Trophoblast cell (in vitro differentiated cells and primary cell): ENCODE data around the gene MRPL45.
A peak's percentile ranks its signal among the peaks of the same experiment; 100 is the strongest.

Experiments
- DNase-seq, 2 donors: peaks; one replicate each; pipeline ENCODE4 v3.0.0-alpha.2; 2016
- H2AFZ ChIP-seq: 2 replicates; pipeline ENCODE4 v1.6.1; 2013; ENCODE audit warnings: low read length, moderate library complexity, mild to moderate bottlenecking; ENCODE audit not compliant: insufficient read depth, poor library complexity
- H2AK5ac ChIP-seq: 2 replicates; pipeline ENCODE4 v1.6.1; 2013; ENCODE audit warnings: mild to moderate bottlenecking, low read length
- H2BK120ac ChIP-seq: 2 replicates; pipeline ENCODE4 v1.6.1; 2013; ENCODE audit warnings: low read length, mild to moderate bottlenecking, moderate library complexity; ENCODE audit not compliant: insufficient read depth, poor library complexity
- H2BK12ac ChIP-seq: 2 replicates; pipeline ENCODE4 v1.6.1; 2013; ENCODE audit warnings: mild to moderate bottlenecking, low read length, moderate library complexity
- H2BK5ac ChIP-seq: 2 replicates; pipeline ENCODE4 v1.6.1; 2013; ENCODE audit warnings: low read length, low read depth, moderate library complexity, mild to moderate bottlenecking; ENCODE audit not compliant: poor library complexity
- H3K14ac ChIP-seq: 2 replicates; pipeline ENCODE4 v1.6.1; 2013; ENCODE audit warnings: mild to moderate bottlenecking, low read length
- H3K18ac ChIP-seq: 2 replicates; pipeline ENCODE4 v1.6.1; 2013; ENCODE audit warnings: mild to moderate bottlenecking, low read length
- H3K23ac ChIP-seq: 2 replicates; pipeline ENCODE4 v1.6.1; 2013; ENCODE audit warnings: low read length
- H3K27ac ChIP-seq: 2 replicates; pipeline ENCODE4 v1.5.1; 2013; ENCODE audit warnings: low read depth, mild to moderate bottlenecking, inconsistent platforms, low read length, moderate library complexity
- H3K27me3 ChIP-seq: 2 replicates; pipeline ENCODE4 v1.6.1; 2013; ENCODE audit warnings: inconsistent platforms, mild to moderate bottlenecking, low read length, moderate library complexity; ENCODE audit not compliant: insufficient read depth
- H3K36me3 ChIP-seq, 2 experiments: 1 replicate in 1 of 2; 2 replicates in 1 of 2; pipeline ENCODE4 v1.6.1; 2013; ENCODE audit warnings: low read length in 2 of 2, mild to moderate bottlenecking in 2 of 2, moderate library complexity in 1 of 2; ENCODE audit not compliant: insufficient read depth in 2 of 2, control insufficient read depth in 1 of 2
- H3K4ac ChIP-seq: 2 replicates; pipeline ENCODE4 v1.6.1; 2013; ENCODE audit warnings: low read depth, mild to moderate bottlenecking, low read length, moderate library complexity
- H3K4me1 ChIP-seq, 2 experiments: 1 replicate in 1 of 2; 2 replicates in 1 of 2; pipeline ENCODE4 v1.6.1; 2013; ENCODE audit warnings: low read length in 2 of 2, mild to moderate bottlenecking in 2 of 2, moderate library complexity in 1 of 2; ENCODE audit not compliant: insufficient read depth in 2 of 2, control insufficient read depth in 1 of 2
- H3K4me2 ChIP-seq: 2 replicates; pipeline ENCODE4 v1.6.1; 2013; ENCODE audit warnings: inconsistent platforms, mild to moderate bottlenecking, low read length, moderate library complexity
- H3K4me3 ChIP-seq: 2 replicates; pipeline ENCODE4 v1.5.1; 2013; ENCODE audit warnings: mild to moderate bottlenecking, low read depth, low read length, inconsistent platforms
- H3K79me1 ChIP-seq: one replicate; pipeline ENCODE4 v1.6.1; 2013; ENCODE audit warnings: low read length
- H3K79me2 ChIP-seq: 2 replicates; pipeline ENCODE4 v1.6.1; 2013; ENCODE audit warnings: low read length, mild to moderate bottlenecking; ENCODE audit not compliant: control insufficient read depth, insufficient read depth, poor library complexity
- H3K9ac ChIP-seq: 2 replicates; pipeline ENCODE4 v1.6.1; 2013; ENCODE audit warnings: mild to moderate bottlenecking, low read length
- H3K9me3 ChIP-seq: 2 replicates; pipeline ENCODE4 v1.6.1; 2013; ENCODE audit warnings: low read depth, mild to moderate bottlenecking, control low read depth, inconsistent platforms, low read length; ENCODE audit not compliant: insufficient read depth
- H4K12ac ChIP-seq: 2 replicates; pipeline ENCODE4 v1.6.1; 2013; ENCODE audit warnings: low read depth, mild to moderate bottlenecking, low read length, moderate library complexity
- H4K8ac ChIP-seq: 2 replicates; pipeline ENCODE4 v1.6.1; 2013; ENCODE audit warnings: low read depth, mild to moderate bottlenecking, low read length, moderate library complexity
- H4K91ac ChIP-seq: one replicate; pipeline ENCODE4 v1.6.1; 2013; ENCODE audit warnings: low read depth, mild to moderate bottlenecking, low read length, moderate library complexity
- WGBS: extraction: QIAGEN DNeasy Blood & Tissue Kit; methylation state at CpG from one replicate; pipeline ENCODE4 v1.1.7; 2013; ENCODE audit warnings: missing lambda C conversion rate; ENCODE audit not compliant: insufficient read length, insufficient coverage; ENCODE audit errors: extremely low coverage; 5-methylcytosine and 5-hydroxymethylcytosine counted together

MRPL45 gene

GRCh38 chr17:38332735-38333134 lies 35.8 kb downstream of the MRPL45 start:
- WGBS = no CpG with 5 or more reads among the region's 7 CpGs
- no peak overlapping the region for H3K14ac ChIP-seq
- no peak for DNase-seq
- no peak overlapping the region for H3K18ac ChIP-seq
- peaks cover 2% of the 10 kb centered on the region for H3K9me3 ChIP-seq
- no peak overlapping the region for H4K8ac ChIP-seq
- H3K23ac ChIP-seq = no peak overlapping the region
- no peak overlapping the region for H2BK12ac ChIP-seq
- no peak overlapping the region for H2AK5ac ChIP-seq
- no peak overlapping the region for H3K9ac ChIP-seq
- H3K79me1 ChIP-seq = no peaks in the 10 kb centered on the region
- H2BK120ac ChIP-seq = no peak overlapping the region
- no peak overlapping the region for H2BK5ac ChIP-seq
- no peak overlapping the region for H4K91ac ChIP-seq
- no peak overlapping the region for H2AFZ ChIP-seq
- H3K4me2 ChIP-seq = no peak overlapping the region
- H3K79me2 ChIP-seq = no peaks in the 10 kb centered on the region
- H3K27me3 ChIP-seq = no peaks in the 10 kb centered on the region
- H3K4ac ChIP-seq = no peak overlapping the region
- no peak overlapping the region for H3K4me3 ChIP-seq
- H3K36me3 ChIP-seq = no peaks in the 10 kb centered on the region
- no peak overlapping the region for H3K27ac ChIP-seq
- H3K4me1 ChIP-seq = no peaks in the 10 kb centered on the region
- no peak overlapping the region for H4K12ac ChIP-seq

- peak in 1 of 2 donors; percentile 30 for DNase-seq
- Histone ChIP-seq H4K12ac (no peak overlapping the region), H2AFZ (no peak overlapping the region), H3K79me2 (no peaks in the 10 kb centered on the region), H3K27me3 (no peaks in the 10 kb centered on the region), H3K9ac (no peak overlapping the region), H3K18ac (no peak overlapping the region), H2BK120ac (no peak overlapping the region), H3K36me3 (no peaks in the 10 kb centered on the region), H3K79me1 (no peaks in the 10 kb centered on the region), H3K4me3 (no peak overlapping the region), H3K27ac (no peak overlapping the region), H2BK12ac (no peak overlapping the region), H3K23ac (no peak overlapping the region), H2AK5ac (no peak overlapping the region), H4K8ac (no peak overlapping the region), H3K9me3 (peaks cover 2% of the 10 kb centered on the region), H2BK5ac (no peak overlapping the region), H3K4me2 (no peak overlapping the region), H4K91ac (no peak overlapping the region), H3K4ac (no peak overlapping the region), H3K14ac (no peak overlapping the region), H3K4me1 (no peaks in the 10 kb centered on the region)
- WGBS = no CpG with 5 or more reads among the region's 12 CpGs
Observed at GRCh38 chr17:38333635-38334295, 36.8 kb downstream of the MRPL45 start.

GRCh38 chr17:38334480-38335364 lies 37.8 kb downstream of the MRPL45 start:
- no peak overlapping the region for H4K91ac ChIP-seq
- H2AFZ ChIP-seq = no peak overlapping the region
- H3K9ac ChIP-seq = no peak overlapping the region
- H3K36me3 ChIP-seq = no peaks in the 10 kb centered on the region
- no peak overlapping the region for H2BK120ac ChIP-seq
- WGBS = no CpG with 5 or more reads among the region's 30 CpGs
- H3K4me1 ChIP-seq = no peaks in the 10 kb centered on the region
- no peak overlapping the region for H4K8ac ChIP-seq
- no peak overlapping the region for H3K23ac ChIP-seq
- DNase-seq = no peak
- no peak overlapping the region for H3K18ac ChIP-seq
- H2BK5ac ChIP-seq = no peak overlapping the region
- H3K4ac ChIP-seq = no peak overlapping the region
- H2BK12ac ChIP-seq = no peak overlapping the region
- no peak overlapping the region for H3K14ac ChIP-seq
- H3K27ac ChIP-seq = no peak overlapping the region
- H3K4me3 ChIP-seq = no peak overlapping the region
- peaks cover 2% of the 10 kb centered on the region for H3K9me3 ChIP-seq
- H3K79me1 ChIP-seq = no peaks in the 10 kb centered on the region
- no peak overlapping the region for H4K12ac ChIP-seq
- H3K79me2 ChIP-seq = no peaks in the 10 kb centered on the region
- H3K4me2 ChIP-seq = no peak overlapping the region
- no peak overlapping the region for H2AK5ac ChIP-seq
- H3K27me3 ChIP-seq = no peaks in the 10 kb centered on the region

GRCh38 chr17:38336838-38337237 lies 39.9 kb downstream of the MRPL45 start:
- H3K79me2 ChIP-seq = no peaks in the 10 kb centered on the region
- no peak for DNase-seq
- no peak overlapping the region for H2BK5ac ChIP-seq
- no peak overlapping the region for H4K12ac ChIP-seq
- no peak overlapping the region for H4K91ac ChIP-seq
- H3K4ac ChIP-seq = no peak overlapping the region
- H3K14ac ChIP-seq = no peak overlapping the region
- no peaks in the 10 kb centered on the region for H3K27me3 ChIP-seq
- H2BK120ac ChIP-seq = no peak overlapping the region
- H3K18ac ChIP-seq = no peak overlapping the region
- H3K36me3 ChIP-seq = no peaks in the 10 kb centered on the region
- no peaks in the 10 kb centered on the region for H3K79me1 ChIP-seq
- no peak overlapping the region for H2BK12ac ChIP-seq
- no peak overlapping the region for H4K8ac ChIP-seq
- H3K4me2 ChIP-seq = no peak overlapping the region
- WGBS = no CpG with 5 or more reads among the region's 11 CpGs
- H3K9ac ChIP-seq = no peak overlapping the region
- no peak overlapping the region for H2AFZ ChIP-seq
- H3K4me3 ChIP-seq = no peak overlapping the region
- H3K23ac ChIP-seq = no peak overlapping the region
- no peak overlapping the region for H3K27ac ChIP-seq
- peaks cover 2% of the 10 kb centered on the region for H3K9me3 ChIP-seq
- H2AK5ac ChIP-seq = no peak overlapping the region
- H3K4me1 ChIP-seq = no peaks in the 10 kb centered on the region
